ENCODE measurements around the gene GC. TPM values are rescaled to one million over a fixed set of nuclear protein-coding genes. Genes with fewer than 3 reads are reported as not detected.

The GC gene
- total RNA-seq, 2 experiments from 2014 or later = not detected

- no peak overlapping the region for H3K4me3 Mint-ChIP-seq
- H3K4me1 Mint-ChIP-seq = no peaks in the 10 kb centered on the region
- CTCF ChIA-PET = no interaction called here
- ATAC-seq = no peak
- no peaks in the 10 kb centered on the region for H3K9me3 Mint-ChIP-seq (ENCODE audit: low read depth)
- H3K36me3 Mint-ChIP-seq = no peaks in the 10 kb centered on the region
- no peaks in the 10 kb centered on the region for H3K27me3 Mint-ChIP-seq
- H3K27ac Mint-ChIP-seq = no peak overlapping the region
- no peak for DNase-seq
Measured at GRCh38 chr4:71784569-71785197, 804 bp upstream of the GC start.

- no peaks in the 10 kb centered on the region for H3K36me3 Mint-ChIP-seq
- no peak overlapping the region for H3K4me3 Mint-ChIP-seq
- no peak overlapping the region for H3K27ac Mint-ChIP-seq
- H3K4me1 Mint-ChIP-seq = no peaks in the 10 kb centered on the region
- H3K9me3 Mint-ChIP-seq (ENCODE audit: low read depth) = no peaks in the 10 kb centered on the region
- DNase-seq (no peak), ATAC-seq (no peak)
- CTCF ChIA-PET = no interaction called here
- peaks cover 3% of the 10 kb centered on the region for H3K27me3 Mint-ChIP-seq
Measured at GRCh38 chr4:71777891-71778290, 6.0 kb downstream of the GC start.

- no peak overlapping the region for H3K4me3 Mint-ChIP-seq
- H3K4me1 Mint-ChIP-seq = no peaks in the 10 kb centered on the region
- H3K9me3 Mint-ChIP-seq (ENCODE audit: low read depth) = no peaks in the 10 kb centered on the region
- DNase-seq (no peak), ATAC-seq (no peak)
- no peak overlapping the region for H3K27ac Mint-ChIP-seq
- H3K36me3 Mint-ChIP-seq = no peaks in the 10 kb centered on the region
- H3K27me3 Mint-ChIP-seq = peaks cover 3% of the 10 kb centered on the region
- CTCF ChIA-PET = no interaction called here
Measured at GRCh38 chr4:71775449-71775848, 8.4 kb downstream of the GC start.

DNA sequence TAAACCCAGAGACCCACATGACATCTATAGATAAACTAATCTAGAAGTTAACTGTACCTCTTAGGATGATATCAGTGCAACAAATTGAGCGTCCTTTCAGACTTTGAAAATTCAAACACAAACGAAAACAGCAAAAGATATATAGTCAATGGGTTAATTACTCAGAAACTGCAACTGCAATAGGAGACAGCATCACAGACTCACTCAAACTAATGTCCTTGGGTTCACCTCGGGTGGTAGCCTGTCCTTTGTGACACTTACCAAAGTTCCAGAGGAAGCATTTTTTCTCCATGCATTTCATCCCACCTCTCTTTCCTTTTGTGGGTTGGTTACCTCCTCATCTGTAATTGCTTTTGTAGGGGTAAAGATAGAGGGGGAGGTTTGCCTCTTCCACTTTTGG is 9.7 kb downstream of the GC start:
- CTCF ChIA-PET = no interaction called here
- ATAC-seq = no peak
- H3K27ac Mint-ChIP-seq = no peak overlapping the region
- no peak for DNase-seq
- no peaks in the 10 kb centered on the region for H3K9me3 Mint-ChIP-seq (ENCODE audit: low read depth)
- peaks cover 3% of the 10 kb centered on the region for H3K27me3 Mint-ChIP-seq
- H3K36me3 Mint-ChIP-seq = no peaks in the 10 kb centered on the region
- no peaks in the 10 kb centered on the region for H3K4me1 Mint-ChIP-seq
- no peak overlapping the region for H3K4me3 Mint-ChIP-seq

DNA sequence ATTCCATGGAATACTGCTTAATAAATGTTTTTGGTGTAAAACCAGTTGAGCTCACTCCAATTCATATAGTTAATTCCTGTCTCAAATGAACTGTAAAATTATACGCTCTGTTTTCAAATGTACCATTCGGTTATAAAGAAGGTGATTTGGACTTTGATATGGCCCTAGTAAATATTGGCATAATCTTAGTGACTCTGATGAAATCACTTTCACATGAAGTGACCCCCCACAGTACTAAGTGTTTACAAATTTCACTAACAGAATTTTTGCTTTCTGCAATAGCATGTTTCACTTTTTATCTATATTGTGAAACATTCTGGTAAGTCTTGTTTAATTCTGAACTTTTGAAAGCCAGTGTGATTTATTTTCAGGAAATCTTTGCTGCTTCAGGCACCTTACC is 10.9 kb downstream of the GC start:
- H3K4me1 Mint-ChIP-seq = no peaks in the 10 kb centered on the region
- peaks cover 3% of the 10 kb centered on the region for H3K27me3 Mint-ChIP-seq
- DNase-seq = no peak
- no peaks in the 10 kb centered on the region for H3K9me3 Mint-ChIP-seq (ENCODE audit: low read depth)
- no peak for ATAC-seq
- no peaks in the 10 kb centered on the region for H3K36me3 Mint-ChIP-seq
- H3K4me3 Mint-ChIP-seq = no peak overlapping the region
- CTCF ChIA-PET = interaction anchor here (0.6 kb wide), 1 partner anchor 528 kb away, joined by 3 read pairs; no protein-coding TSS in a partner anchor
- no peak overlapping the region for H3K27ac Mint-ChIP-seq

DNA sequence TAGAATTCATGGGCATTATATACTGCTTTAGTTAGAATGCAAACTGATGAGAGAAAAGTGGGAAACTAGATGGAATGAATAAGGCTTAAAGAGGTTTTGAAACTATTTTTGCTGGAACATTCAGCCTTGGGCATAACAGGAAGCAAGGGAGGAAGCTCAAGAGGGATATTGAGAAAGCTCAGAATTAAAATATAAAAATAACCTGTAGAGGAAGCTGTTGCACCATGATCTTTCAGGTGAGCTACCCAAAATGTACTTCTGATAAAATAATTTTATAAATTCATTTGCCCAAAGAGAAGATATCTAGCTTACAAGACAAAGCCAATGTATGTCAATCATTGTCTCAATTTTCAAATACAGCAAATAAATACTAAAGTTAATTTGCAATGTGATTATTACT is 11.3 kb downstream of the GC start:
- no peak for ATAC-seq
- CTCF ChIA-PET = no interaction called here
- no peaks in the 10 kb centered on the region for H3K9me3 Mint-ChIP-seq (ENCODE audit: low read depth)
- H3K36me3 Mint-ChIP-seq = no peaks in the 10 kb centered on the region
- no peaks in the 10 kb centered on the region for H3K4me1 Mint-ChIP-seq
- no peak for DNase-seq
- H3K27me3 Mint-ChIP-seq = peaks cover 3% of the 10 kb centered on the region
- no peak overlapping the region for H3K4me3 Mint-ChIP-seq
- no peak overlapping the region for H3K27ac Mint-ChIP-seq

- Mint-ChIP-seq H3K4me3 (no peak overlapping the region), H3K4me1 (no peaks in the 10 kb centered on the region), H3K27ac (no peak overlapping the region), H3K27me3 (peaks cover 3% of the 10 kb centered on the region), H3K36me3 (no peaks in the 10 kb centered on the region), H3K9me3 (ENCODE audit: low read depth) (no peaks in the 10 kb centered on the region)
- no peak for DNase-seq
- CTCF ChIA-PET = no interaction called here
- ATAC-seq = no peak
Measured at GRCh38 chr4:71771613-71772012, 12.3 kb downstream of the GC start.

- ATAC-seq (no peak), DNase-seq (no peak)
- Mint-ChIP-seq H3K36me3 (no peaks in the 10 kb centered on the region), H3K4me1 (no peaks in the 10 kb centered on the region), H3K27me3 (peaks cover 5% of the 10 kb centered on the region), H3K9me3 (ENCODE audit: low read depth) (no peaks in the 10 kb centered on the region), H3K4me3 (no peak overlapping the region), H3K27ac (no peak overlapping the region)
- CTCF ChIA-PET = no interaction called here
Measured at GRCh38 chr4:71769434-71769833, 14.4 kb downstream of the GC start.

DNA sequence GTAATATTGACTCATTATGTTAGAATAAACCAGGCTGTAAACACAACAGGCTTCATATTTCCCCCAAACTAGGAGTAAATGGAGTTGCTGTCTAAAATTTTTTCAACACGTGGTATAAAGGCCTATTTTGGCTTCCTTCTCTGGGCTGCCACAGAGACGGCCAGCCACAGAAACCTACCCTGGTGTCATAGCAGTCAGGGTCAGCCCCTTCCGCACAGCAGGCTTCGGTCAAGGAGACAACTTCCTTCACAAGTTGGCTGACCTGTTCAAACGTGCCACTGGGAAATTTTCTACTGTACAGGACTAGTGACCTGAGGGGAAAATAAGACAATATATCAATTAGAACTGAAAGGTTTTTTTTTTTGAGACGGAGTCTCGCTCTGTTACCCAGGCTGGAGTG is 15.8 kb downstream of the GC start:
- ATAC-seq (no peak), DNase-seq (no peak)
- Mint-ChIP-seq H3K27ac (no peak overlapping the region), H3K9me3 (ENCODE audit: low read depth) (no peaks in the 10 kb centered on the region), H3K4me3 (no peak overlapping the region), H3K4me1 (no peaks in the 10 kb centered on the region), H3K27me3 (peaks cover 2% of the 10 kb centered on the region), H3K36me3 (no peaks in the 10 kb centered on the region)
- CTCF ChIA-PET = no interaction called here

DNA sequence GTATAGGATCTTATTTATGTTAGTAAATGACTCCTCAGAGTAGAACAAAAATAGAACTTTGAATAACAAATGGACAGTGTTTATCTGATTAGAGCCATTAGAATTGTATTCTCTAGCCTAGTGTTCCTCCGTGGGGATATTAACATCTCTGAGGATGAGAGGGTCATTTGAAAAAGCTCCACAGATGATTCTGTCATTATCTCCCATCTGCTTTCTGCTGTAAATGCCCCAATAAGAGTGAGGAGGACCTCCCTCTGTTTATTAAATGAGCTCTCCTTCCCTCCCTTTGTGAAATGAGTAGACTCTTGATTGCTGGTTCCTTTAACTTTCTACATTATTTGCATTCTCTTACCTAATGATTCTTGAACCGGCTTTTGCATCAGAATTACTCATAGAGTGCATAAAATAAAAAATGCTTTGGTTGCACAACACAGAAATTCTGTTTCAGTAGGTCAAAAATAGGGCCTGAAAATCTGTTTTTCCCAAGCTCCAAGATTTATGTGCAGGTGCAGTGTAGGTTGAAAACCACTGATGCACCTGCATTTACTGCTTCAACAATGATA is 18.0 kb downstream of the GC start:
- Mint-ChIP-seq H3K27me3 (peaks cover 2% of the 10 kb centered on the region), H3K4me3 (no peak overlapping the region), H3K4me1 (no peaks in the 10 kb centered on the region), H3K36me3 (no peaks in the 10 kb centered on the region), H3K27ac (no peak overlapping the region), H3K9me3 (ENCODE audit: low read depth) (no peaks in the 10 kb centered on the region)
- DNase-seq (no peak), ATAC-seq (no peak)
- CTCF ChIA-PET = no interaction called here

DNA sequence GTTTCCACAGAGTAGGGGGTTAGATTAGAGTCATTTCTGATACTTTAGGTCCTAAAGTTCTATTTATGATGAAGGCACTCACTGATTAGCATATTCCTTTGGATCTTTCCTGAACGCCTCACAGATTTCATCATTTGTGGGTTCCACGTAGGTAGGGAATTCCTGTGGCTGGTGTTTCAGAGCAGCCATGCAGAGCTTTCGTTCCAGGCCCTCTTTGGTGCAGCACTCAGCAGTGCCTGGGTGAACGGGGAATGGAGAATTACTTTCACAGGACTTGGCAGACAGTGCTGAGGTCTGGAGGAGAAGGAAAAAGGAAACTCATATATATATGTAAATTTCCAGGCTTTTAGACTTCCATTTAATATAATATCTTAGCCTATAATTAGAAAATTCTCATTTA is 18.5 kb downstream of the GC start:
- DNase-seq = no peak
- H3K36me3 Mint-ChIP-seq = no peaks in the 10 kb centered on the region

GRCh38 chr4:71752383-71753042 is 31.4 kb downstream of the GC start:
- CTCF ChIA-PET = no interaction called here
- H3K9me3 Mint-ChIP-seq (ENCODE audit: low read depth) = no peaks in the 10 kb centered on the region

More for the DNA sequence above, 18.5 kb downstream of the GC start:
- Mint-ChIP-seq H3K4me1 (no peaks in the 10 kb centered on the region), H3K27me3 (peaks cover 2% of the 10 kb centered on the region), H3K4me3 (no peak overlapping the region), H3K9me3 (ENCODE audit: low read depth) (no peaks in the 10 kb centered on the region), H3K27ac (no peak overlapping the region)
- ATAC-seq = no peak
- CTCF ChIA-PET = no interaction called here

DNA sequence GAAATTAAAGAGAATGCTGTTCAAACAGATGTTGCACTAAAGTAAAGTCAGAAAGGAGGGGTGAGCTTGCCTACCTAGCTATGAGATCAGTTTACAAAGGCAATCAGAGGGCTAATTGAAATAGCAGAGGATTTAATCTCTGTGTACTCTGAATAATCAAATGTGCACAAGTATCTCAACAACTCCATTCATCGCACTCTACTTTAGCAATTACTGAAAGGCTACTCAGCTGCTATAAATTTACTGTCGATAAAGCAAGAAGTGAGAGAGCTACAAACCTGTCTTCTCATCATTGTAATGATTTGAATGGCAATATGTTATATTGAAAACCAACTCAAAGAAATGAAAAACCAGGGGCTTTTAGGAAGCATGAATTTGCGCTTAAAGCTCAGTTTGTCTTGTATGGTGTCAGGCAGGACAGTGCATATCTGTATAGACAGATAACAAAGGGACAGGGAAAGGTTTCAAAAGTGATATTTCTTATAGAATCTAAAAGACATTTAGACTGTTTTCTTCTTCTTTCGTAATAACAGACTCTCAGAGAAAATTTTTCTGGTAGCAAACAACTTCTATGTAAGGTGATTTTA is 34.8 kb downstream of the GC start:
- Mint-ChIP-seq H3K27ac (no peak overlapping the region), H3K4me1 (no peaks in the 10 kb centered on the region), H3K36me3 (no peaks in the 10 kb centered on the region), H3K4me3 (no peak overlapping the region), H3K9me3 (ENCODE audit: low read depth) (no peaks in the 10 kb centered on the region), H3K27me3 (peaks cover 8% of the 10 kb centered on the region)
- DNase-seq = no peak
- CTCF ChIA-PET = no interaction called here
- no peak for ATAC-seq

More at GRCh38 chr4:71752383-71753042, 31.4 kb downstream of the GC start:
- Mint-ChIP-seq H3K27me3 (peaks cover 8% of the 10 kb centered on the region), H3K4me1 (no peaks in the 10 kb centered on the region), H3K4me3 (no peak overlapping the region), H3K27ac (no peak overlapping the region), H3K36me3 (no peaks in the 10 kb centered on the region)
- no peak for DNase-seq
- ATAC-seq = no peak

- ATAC-seq (no peak), DNase-seq (no peak)
- no peaks in the 10 kb centered on the region for H3K36me3 Mint-ChIP-seq
- CTCF ChIA-PET = no interaction called here
- no peaks in the 10 kb centered on the region for H3K9me3 Mint-ChIP-seq (ENCODE audit: low read depth)
- peaks cover 8% of the 10 kb centered on the region for H3K27me3 Mint-ChIP-seq
- H3K4me1 Mint-ChIP-seq = no peaks in the 10 kb centered on the region
- no peak overlapping the region for H3K4me3 Mint-ChIP-seq
- no peak overlapping the region for H3K27ac Mint-ChIP-seq
Measured at GRCh38 chr4:71746379-71746778, 37.5 kb downstream of the GC start.
